ENCODE measurements around the gene STAMBPL1. TPM values are rescaled to one million over a fixed set of nuclear protein-coding genes. Genes with fewer than 3 reads are reported as not detected.
A peak's percentile ranks its signal among the peaks of the same experiment; 100 is the strongest.

STAMBPL1 gene
- total RNA-seq, 1 experiment from 2014 or later, result 0.54 TPM

- H3K4me3 Mint-ChIP-seq (ENCODE audit: unreplicated experiment), result no peak overlapping the region
- H3K27me3 Mint-ChIP-seq (ENCODE audit: insufficient read depth, unreplicated experiment), result peaks cover 15% of the 10 kb centered on the region
- ChIA-PET POLR2A (no interaction called here), CTCF (no interaction called here)
- H3K36me3 ChIP-seq (ENCODE audit: control insufficient read depth, insufficient read depth, low read length), result no peaks in the 10 kb centered on the region
- intact Hi-C loops (cut with micrococcal nuclease; ENCODE audit: unreplicated experiment), result no loop called here
- no peak for TF ChIP-seq CTCF (IDR thresholded peaks at IDR 0.05; ENCODE audit: insufficient read depth in 1 of 2, low read depth in 1 of 2, low read length in 1 of 2, severe bottlenecking in 1 of 2, unreplicated experiment in 1 of 2)
- no peaks in the 10 kb centered on the region for H3K9me3 Mint-ChIP-seq (ENCODE audit: unreplicated experiment)
- H3K4me1 ChIP-seq, result no peaks in the 10 kb centered on the region
- H3K9me3 ChIP-seq, result no peaks in the 10 kb centered on the region
- no peak overlapping the region for H3K4me3 ChIP-seq (ENCODE audit: low read depth, low read length)
- no peaks in the 10 kb centered on the region for H3K4me1 Mint-ChIP-seq (ENCODE audit: low read depth, unreplicated experiment)
- H3K27me3 ChIP-seq (replicated peaks; ENCODE audit: control insufficient read depth, insufficient read depth, low read length), result no peaks in the 10 kb centered on the region
- H3K27ac Mint-ChIP-seq (ENCODE audit: unreplicated experiment), result no peak overlapping the region
- H3K36me3 Mint-ChIP-seq (ENCODE audit: insufficient read depth, unreplicated experiment), result peaks cover 5% of the 10 kb centered on the region
- no TSS peak for BruUV-seq (replicated peaks)
- DNase-seq, result no peak
Measured at GRCh38 chr10:88877298-88877697, 2.7 kb upstream of the STAMBPL1 start.

- Mint-ChIP-seq H3K36me3 (ENCODE audit: insufficient read depth, unreplicated experiment) (peaks cover 5% of the 10 kb centered on the region), H3K4me3 (ENCODE audit: unreplicated experiment) (peak overlapping the region; percentile 90), H3K4me1 (ENCODE audit: low read depth, unreplicated experiment) (no peaks in the 10 kb centered on the region), H3K27ac (ENCODE audit: unreplicated experiment) (no peak overlapping the region), H3K27me3 (ENCODE audit: insufficient read depth, unreplicated experiment) (peaks cover 15% of the 10 kb centered on the region), H3K9me3 (ENCODE audit: unreplicated experiment) (no peaks in the 10 kb centered on the region)
- Histone ChIP-seq H3K4me3 (ENCODE audit: low read depth, low read length) (peak overlapping the region; percentile 92), H3K9me3 (no peaks in the 10 kb centered on the region), H3K36me3 (ENCODE audit: control insufficient read depth, insufficient read depth, low read length) (no peaks in the 10 kb centered on the region), H3K27me3 (replicated peaks; ENCODE audit: control insufficient read depth, insufficient read depth, low read length) (no peaks in the 10 kb centered on the region), H3K4me1 (no peaks in the 10 kb centered on the region)
- no TSS peak for BruUV-seq (replicated peaks)
- ChIA-PET POLR2A (no interaction called here), CTCF (no interaction called here)
- DNase-seq, result peak; percentile 68 to 70
- peak in 1 of 2 experiments; percentile 14 for TF ChIP-seq CTCF (IDR thresholded peaks at IDR 0.05; ENCODE audit: insufficient read depth in 1 of 2, low read depth in 1 of 2, low read length in 1 of 2, severe bottlenecking in 1 of 2, unreplicated experiment in 1 of 2)
- intact Hi-C loops (cut with micrococcal nuclease; ENCODE audit: unreplicated experiment), result loop anchor here (1.0 to 5.0 kb wide), 3 partner anchors 16 to 52 kb away; no protein-coding TSS in a partner anchor
Measured at GRCh38 chr10:88880282-88881076, 434 bp downstream of the STAMBPL1 start.

GRCh38 chr10:88881320-88881719 is 1.3 kb downstream of the STAMBPL1 start:
- no peaks in the 10 kb centered on the region for H3K9me3 Mint-ChIP-seq (ENCODE audit: unreplicated experiment)
- H3K9me3 ChIP-seq, result no peaks in the 10 kb centered on the region
- POLR2A ChIA-PET, result no interaction called here
- intact Hi-C loops (cut with micrococcal nuclease; ENCODE audit: unreplicated experiment), result loop anchor here (2.0 to 5.0 kb wide), 2 partner anchors 15 to 44 kb away; no protein-coding TSS in a partner anchor
- CTCF ChIA-PET, result no interaction called here
- peak overlapping the region; percentile 90 for H3K4me3 Mint-ChIP-seq (ENCODE audit: unreplicated experiment)
- TF ChIP-seq CTCF (IDR thresholded peaks at IDR 0.05; ENCODE audit: insufficient read depth in 1 of 2, low read depth in 1 of 2, low read length in 1 of 2, severe bottlenecking in 1 of 2, unreplicated experiment in 1 of 2), result no peak
- H3K36me3 Mint-ChIP-seq (ENCODE audit: insufficient read depth, unreplicated experiment), result peaks cover 5% of the 10 kb centered on the region
- no peak for DNase-seq
- H3K36me3 ChIP-seq (ENCODE audit: control insufficient read depth, insufficient read depth, low read length), result no peaks in the 10 kb centered on the region
- H3K27ac Mint-ChIP-seq (ENCODE audit: unreplicated experiment), result no peak overlapping the region
- no peak overlapping the region for H3K4me3 ChIP-seq (ENCODE audit: low read depth, low read length)
- BruUV-seq (replicated peaks), result no TSS peak
- H3K27me3 ChIP-seq (replicated peaks; ENCODE audit: control insufficient read depth, insufficient read depth, low read length), result no peaks in the 10 kb centered on the region
- peaks cover 15% of the 10 kb centered on the region for H3K27me3 Mint-ChIP-seq (ENCODE audit: insufficient read depth, unreplicated experiment)
- no peaks in the 10 kb centered on the region for H3K4me1 ChIP-seq
- H3K4me1 Mint-ChIP-seq (ENCODE audit: low read depth, unreplicated experiment), result no peaks in the 10 kb centered on the region

Data from Caco-2 (cell line).